Effector memory CD4-positive, alpha-beta T cell (primary cell): ENCODE data around the gene P2RY8.
"Not testable (repeated sequence)": the region's sequence is repeated elsewhere in the genome, so short reads cannot be mapped to it uniquely, and the experiment has no call there.

Experiments used
- DNase-seq, 3 donors: peaks; one replicate each; pipeline ENCODE4 v3.0.0-alpha.2; 2020
- H3K27ac ChIP-seq: 2 replicates; pipeline ENCODE4 v1.7.0; 2013; ENCODE audit warnings: mild to moderate bottlenecking, low read length, moderate library complexity; ENCODE audit not compliant: insufficient read depth, poor library complexity, severe bottlenecking
- H3K27me3 ChIP-seq: replicated peaks from 2 replicates; pipeline ENCODE4 v1.7.0; 2013; ENCODE audit warnings: mild to moderate bottlenecking, low read length; ENCODE audit not compliant: insufficient read depth, control insufficient read depth, poor library complexity, severe bottlenecking
- H3K36me3 ChIP-seq: 2 replicates; pipeline ENCODE4 v1.7.0; 2013; ENCODE audit warnings: mild to moderate bottlenecking, low read length, moderate library complexity; ENCODE audit not compliant: control insufficient read depth, insufficient read depth
- H3K4me1 ChIP-seq: 2 replicates; pipeline ENCODE4 v1.7.0; 2013; ENCODE audit warnings: low read length, mild to moderate bottlenecking; ENCODE audit not compliant: control insufficient read depth, insufficient read depth, poor library complexity, severe bottlenecking
- H3K4me3 ChIP-seq: 2 replicates; pipeline ENCODE4 v1.7.0; 2013; ENCODE audit warnings: low read length, low read depth, mild to moderate bottlenecking; ENCODE audit not compliant: insufficient read depth, poor library complexity, severe bottlenecking
- H3K9me3 ChIP-seq: 2 replicates; pipeline ENCODE4 v1.7.0; 2013; ENCODE audit warnings: mild to moderate bottlenecking, low read length, moderate library complexity; ENCODE audit not compliant: control insufficient read depth

The P2RY8 gene

GRCh38 chrX:1545776-1546408 lies 8.9 kb upstream of the P2RY8 start:
- DNase-seq, result no peak
- Histone ChIP-seq H3K4me3 (no peak overlapping the region), H3K27ac (no peak overlapping the region), H3K9me3 (no peaks in the 10 kb centered on the region), H3K27me3 (no peaks in the 10 kb centered on the region), H3K36me3 (no peaks in the 10 kb centered on the region), H3K4me1 (peaks cover 2% of the 10 kb centered on the region)

GRCh38 chrX:1542994-1543725 lies 6.2 kb upstream of the P2RY8 start:
- Histone ChIP-seq H3K36me3 (no peaks in the 10 kb centered on the region), H3K27ac (no peak overlapping the region), H3K27me3 (no peaks in the 10 kb centered on the region), H3K4me3 (no peak overlapping the region), H3K9me3 (no peaks in the 10 kb centered on the region), H3K4me1 (peaks cover 2% of the 10 kb centered on the region)
- DNase-seq, result no peak

- not testable (repeated sequence) for H3K27ac ChIP-seq, H3K27me3 ChIP-seq, H3K4me3 ChIP-seq, H3K4me1 ChIP-seq, H3K9me3 ChIP-seq, H3K36me3 ChIP-seq, DNase-seq
Observed at GRCh38 chrX:1539146-1539545, 2.2 kb upstream of the P2RY8 start.

DNA sequence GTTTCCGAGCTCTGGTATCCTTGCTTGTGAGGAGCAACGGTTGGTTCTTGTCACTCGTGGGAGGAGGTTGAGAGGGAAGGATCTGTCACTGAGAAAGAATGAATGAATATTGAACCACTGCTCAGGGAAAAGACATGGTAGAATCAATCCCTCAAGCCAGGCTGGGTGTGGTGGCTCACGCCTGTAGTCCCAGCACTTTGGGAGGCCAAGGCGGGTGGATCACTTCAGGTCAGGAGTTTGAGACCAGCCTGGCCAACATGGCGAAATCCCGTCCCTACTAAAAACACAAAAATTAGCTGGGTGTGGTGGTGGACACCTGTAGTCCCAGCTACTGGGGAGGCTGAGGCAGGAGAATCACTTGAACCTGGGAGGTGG lies 718 bp upstream of the P2RY8 start:
- H3K36me3 ChIP-seq, H3K27me3 ChIP-seq, H3K4me1 ChIP-seq, H3K9me3 ChIP-seq, DNase-seq: not testable (repeated sequence)
- Histone ChIP-seq H3K27ac (peak overlapping the region; percentile 79), H3K4me3 (peak overlapping the region; percentile 71)

DNA sequence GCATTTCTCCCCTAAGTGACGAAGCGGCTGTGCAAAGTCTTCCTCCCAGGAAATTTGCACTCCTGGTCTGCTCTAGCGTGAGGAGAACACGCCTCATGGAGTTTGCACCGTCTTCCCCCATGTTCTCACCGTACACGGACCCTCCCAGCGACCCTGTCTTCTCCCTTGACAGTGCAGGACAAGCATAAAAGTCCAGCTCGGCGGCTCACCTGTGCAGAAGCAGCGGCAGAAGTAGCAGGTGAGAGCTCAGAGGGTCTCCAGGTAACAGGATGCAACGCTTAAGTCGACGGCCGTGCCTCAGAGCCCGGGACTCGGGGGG lies 314 bp downstream of the P2RY8 start:
- H3K36me3 ChIP-seq, result peaks cover 6% of the 10 kb centered on the region
- no peaks in the 10 kb centered on the region for H3K27me3 ChIP-seq
- H3K27ac ChIP-seq, result peak overlapping the region; percentile 79
- H3K9me3 ChIP-seq, result no peaks in the 10 kb centered on the region
- H3K4me3 ChIP-seq, result peak overlapping the region; percentile 71
- peak in 1 of 3 donors; percentile 3 for DNase-seq
- H3K4me1 ChIP-seq, result peaks cover 9% of the 10 kb centered on the region

- Histone ChIP-seq H3K9me3 (no peaks in the 10 kb centered on the region), H3K27me3 (no peaks in the 10 kb centered on the region), H3K4me1 (peaks cover 16% of the 10 kb centered on the region), H3K4me3 (peak overlapping the region; percentile 71), H3K36me3 (peaks cover 12% of the 10 kb centered on the region), H3K27ac (peak overlapping the region; percentile 79)
- peak in 1 of 3 donors; percentile 16 for DNase-seq
Observed at GRCh38 chrX:1535241-1536041, 1.5 kb downstream of the P2RY8 start.

DNA sequence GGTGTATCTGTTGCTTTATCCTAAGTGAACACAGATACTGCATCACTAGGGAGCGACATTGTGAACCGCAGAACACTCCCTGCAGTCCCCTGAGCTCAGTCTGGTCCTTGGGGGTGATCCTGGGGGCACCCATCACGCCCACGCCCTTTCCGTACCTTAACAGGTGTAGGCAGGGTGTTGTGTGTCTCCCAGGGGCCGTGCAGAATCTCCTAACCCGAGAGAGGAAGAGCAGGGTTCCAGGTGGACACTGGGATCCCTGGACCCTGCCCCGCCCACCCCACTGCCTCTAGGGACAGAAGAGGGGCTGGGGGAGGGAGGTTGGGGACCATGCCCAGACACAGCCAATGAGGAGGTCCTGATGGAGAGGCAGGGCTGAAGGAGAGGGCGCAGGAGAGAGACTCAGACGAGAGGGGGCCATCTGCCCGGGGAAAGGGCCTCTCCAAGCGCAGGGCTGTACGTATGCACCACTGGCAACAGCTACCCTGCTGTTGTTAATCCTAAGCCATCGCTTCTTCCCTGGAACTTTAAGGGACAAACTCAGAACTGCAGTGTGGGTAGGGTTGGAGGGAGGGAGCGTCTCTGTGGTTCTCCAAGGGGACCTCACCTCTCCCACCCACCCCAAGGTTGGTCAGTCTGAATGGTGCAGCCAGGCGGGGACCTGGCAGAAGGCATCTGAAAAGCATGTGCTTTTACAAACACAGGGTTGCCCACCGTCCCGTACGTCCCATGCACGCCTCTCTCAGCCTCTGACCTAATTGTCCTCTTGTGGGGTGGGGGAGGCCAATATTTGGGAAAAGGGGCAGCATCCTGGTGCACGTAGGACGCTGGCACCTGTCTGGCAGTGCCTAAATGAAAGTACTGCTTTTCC lies 2.5 kb downstream of the P2RY8 start:
- no peaks in the 10 kb centered on the region for H3K9me3 ChIP-seq
- peak overlapping the region; percentile 71 for H3K4me3 ChIP-seq
- DNase-seq, result peak in 1 of 3 donors; percentile 14
- H3K36me3 ChIP-seq, result peaks cover 12% of the 10 kb centered on the region
- H3K27me3 ChIP-seq, result no peaks in the 10 kb centered on the region
- peaks cover 20% of the 10 kb centered on the region for H3K4me1 ChIP-seq
- peak overlapping the region; percentile 79 for H3K27ac ChIP-seq

GRCh38 chrX:1533058-1533457 lies 3.9 kb downstream of the P2RY8 start:
- peaks cover 21% of the 10 kb centered on the region for H3K36me3 ChIP-seq
- no peak overlapping the region for H3K4me3 ChIP-seq
- H3K27me3 ChIP-seq, result no peaks in the 10 kb centered on the region
- H3K27ac ChIP-seq, result no peak overlapping the region
- no peak for DNase-seq
- H3K9me3 ChIP-seq, result no peaks in the 10 kb centered on the region
- H3K4me1 ChIP-seq, result peaks cover 26% of the 10 kb centered on the region

- Histone ChIP-seq H3K36me3 (peaks cover 25% of the 10 kb centered on the region), H3K27ac (no peak overlapping the region), H3K4me1 (peaks cover 25% of the 10 kb centered on the region), H3K27me3 (no peaks in the 10 kb centered on the region), H3K9me3 (no peaks in the 10 kb centered on the region), H3K4me3 (no peak overlapping the region)
- peak in 1 of 3 donors; percentile 12 for DNase-seq
Observed at GRCh38 chrX:1531096-1531890, 5.7 kb downstream of the P2RY8 start.
